Activated CD8-positive, alpha-beta memory T cell treated with anti-CD3 and anti-CD28 coated beads, Interleukin-2, amount 50 U/mL, for 4 hours (primary cell): ENCODE measurements around the gene NFX1.
A peak's percentile ranks its signal among the peaks of the same experiment; 100 is the strongest.

Experiments
- DNase-seq: peaks from one replicate; pipeline ENCODE4 v3.0.0-alpha.2; 2020

The NFX1 gene

DNA sequence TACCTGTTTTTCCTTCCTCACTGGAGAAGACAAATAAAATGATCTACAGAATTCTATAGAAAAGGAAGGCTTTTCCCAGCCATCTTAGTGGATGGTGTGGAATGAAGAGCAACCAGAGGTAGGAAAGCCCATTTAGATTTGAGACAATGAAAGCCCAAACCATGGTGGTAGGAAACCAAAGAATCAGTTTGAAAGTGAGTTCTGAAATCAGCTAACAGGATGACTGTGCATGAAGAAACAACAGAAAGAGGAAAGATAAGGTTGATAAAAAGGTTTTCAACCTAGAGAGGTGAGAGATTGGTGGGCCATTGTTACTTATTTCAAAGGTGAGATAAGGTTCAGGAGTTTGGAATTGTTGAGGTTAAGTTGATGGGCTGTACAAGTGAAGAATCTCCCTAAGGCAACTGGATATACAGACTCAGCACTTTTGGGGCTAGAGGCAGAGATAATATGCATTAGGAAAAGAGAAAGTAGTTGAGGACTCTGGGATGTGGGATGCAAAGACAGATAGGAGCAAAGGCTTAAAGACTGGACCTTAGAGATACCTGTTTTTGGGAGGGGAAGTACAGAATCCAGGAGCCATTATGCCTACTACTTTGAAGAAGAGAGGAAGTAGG, 23.1 kb upstream of the NFX1 start:
- DNase-seq: no peak

DNA sequence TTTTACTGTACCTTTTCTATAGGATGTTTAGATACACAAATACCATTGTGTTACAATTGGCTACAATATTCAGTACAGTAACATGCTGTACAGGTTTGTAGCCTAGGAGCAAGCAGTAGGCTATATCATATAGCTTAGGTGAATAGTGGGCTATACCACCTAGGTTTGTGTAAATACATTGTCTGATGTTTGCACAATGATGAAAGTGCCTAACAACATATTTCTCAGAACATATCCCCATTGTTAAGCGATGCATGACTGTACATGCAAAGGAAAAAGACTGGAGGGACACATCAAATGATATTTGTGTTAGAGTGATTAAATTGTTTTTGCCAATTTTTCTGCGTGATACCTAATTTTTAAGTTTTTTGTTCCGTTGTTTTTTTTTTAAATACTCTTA, 20.2 kb upstream of the NFX1 start:
- no peak for DNase-seq

DNA sequence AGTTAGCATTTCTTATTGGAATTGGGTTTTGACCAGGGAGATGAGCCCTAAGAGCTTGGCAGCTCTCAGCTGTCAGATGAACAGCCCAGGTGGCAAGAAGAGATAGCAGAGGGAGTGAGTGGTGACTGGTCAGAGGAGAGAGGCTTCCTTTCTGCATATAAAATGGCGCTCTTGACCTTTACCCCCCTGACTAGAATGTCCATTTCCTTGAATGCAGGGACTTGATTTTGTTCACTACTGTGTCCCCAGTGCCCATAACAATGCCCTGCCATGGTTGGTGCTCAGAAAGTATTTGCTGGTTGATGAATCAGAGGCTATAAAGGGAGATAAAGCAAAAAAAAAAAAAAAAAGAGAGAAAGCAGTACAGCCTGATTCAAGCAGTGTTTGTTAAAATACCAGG, 18.3 kb upstream of the NFX1 start:
- no peak for DNase-seq

DNA sequence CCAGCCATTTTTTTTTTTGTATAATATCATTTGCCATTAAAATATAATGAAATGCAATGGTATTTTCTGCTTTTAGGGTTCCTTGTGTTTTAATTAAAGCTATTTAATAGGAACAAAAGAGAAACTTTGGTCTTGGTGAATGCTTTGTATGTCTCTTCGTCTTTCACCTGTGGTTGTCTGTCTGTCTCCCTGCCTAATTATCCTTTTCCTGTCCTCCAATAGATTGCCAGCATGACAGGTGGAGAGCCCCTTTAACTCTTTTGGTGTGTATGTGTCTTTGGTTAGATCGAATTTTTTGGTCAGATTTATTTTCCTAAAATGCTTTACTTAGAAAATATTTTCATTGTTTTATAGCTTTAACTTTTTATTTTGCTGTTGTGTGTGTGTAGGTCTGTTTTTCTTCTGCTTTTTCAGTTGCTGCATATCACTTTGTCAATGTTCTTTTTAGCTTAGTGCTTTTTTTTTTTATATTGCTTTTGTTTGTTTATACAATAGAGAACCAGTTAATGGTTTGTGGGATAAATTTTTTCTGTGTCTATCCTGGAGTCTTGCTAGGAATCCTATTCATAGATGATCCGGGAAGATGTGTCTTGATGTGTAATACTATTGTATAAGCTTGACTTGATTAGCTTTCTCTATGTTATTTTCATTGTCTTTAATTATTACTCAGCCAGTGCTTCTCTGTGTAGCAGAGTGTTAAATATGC, 16.9 kb upstream of the NFX1 start:
- no peak for DNase-seq

DNA sequence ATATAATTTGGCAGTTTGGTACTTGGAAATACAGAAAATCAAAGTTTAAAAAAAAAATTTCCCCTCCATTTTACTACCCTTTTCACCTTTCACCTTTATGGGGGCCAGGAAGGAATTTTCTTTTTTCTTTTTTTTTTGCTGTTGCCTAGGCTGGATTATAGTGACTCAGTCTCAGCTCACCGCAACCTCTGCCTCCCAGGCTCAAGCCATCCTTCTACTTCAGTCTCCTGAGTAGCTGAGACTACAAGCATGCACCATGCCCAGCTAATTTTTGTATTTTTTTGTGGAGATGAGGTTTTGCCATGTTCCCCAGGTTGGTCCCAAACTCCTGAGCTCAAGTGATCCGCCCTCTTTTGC, 16.4 kb upstream of the NFX1 start:
- no peak for DNase-seq

DNA sequence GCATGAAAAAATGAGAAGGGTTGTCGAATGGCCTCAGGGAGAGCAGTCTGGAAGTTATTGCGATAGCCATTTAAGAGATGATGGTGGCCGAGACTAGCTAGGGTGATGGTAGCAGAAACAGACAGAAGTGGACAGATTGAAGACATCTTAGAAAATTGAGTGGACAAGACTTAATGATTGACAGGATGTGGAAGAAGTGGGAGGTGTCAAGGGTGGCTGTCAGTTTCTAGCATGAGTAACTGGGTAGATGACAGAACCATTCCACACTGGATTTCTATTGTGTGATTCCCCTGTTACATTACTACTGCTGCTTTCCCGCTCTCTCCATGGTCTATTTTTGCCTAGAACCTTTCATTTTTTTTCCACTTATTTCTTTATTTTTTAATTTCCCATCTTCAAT, 12.8 kb upstream of the NFX1 start:
- no peak for DNase-seq

DNA sequence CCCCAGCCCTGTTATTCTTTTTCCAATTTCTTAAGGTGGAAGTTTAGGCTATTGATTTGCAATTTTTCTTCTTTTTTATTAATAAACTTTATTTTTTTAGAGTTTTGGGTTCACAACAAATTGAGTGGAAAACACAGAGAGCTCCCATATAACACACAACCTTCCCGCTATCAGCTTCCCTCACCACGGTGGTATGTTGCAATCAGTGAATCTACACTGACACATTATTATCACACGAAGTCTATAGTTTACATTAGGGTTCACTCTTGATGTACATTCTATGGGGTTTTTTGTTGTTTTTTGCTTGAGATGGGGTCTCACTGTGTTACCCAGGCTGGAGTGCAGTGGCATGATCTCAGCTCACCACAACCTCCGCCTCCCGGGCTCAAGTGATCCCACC, 4.8 kb upstream of the NFX1 start:
- no peak for DNase-seq

DNA sequence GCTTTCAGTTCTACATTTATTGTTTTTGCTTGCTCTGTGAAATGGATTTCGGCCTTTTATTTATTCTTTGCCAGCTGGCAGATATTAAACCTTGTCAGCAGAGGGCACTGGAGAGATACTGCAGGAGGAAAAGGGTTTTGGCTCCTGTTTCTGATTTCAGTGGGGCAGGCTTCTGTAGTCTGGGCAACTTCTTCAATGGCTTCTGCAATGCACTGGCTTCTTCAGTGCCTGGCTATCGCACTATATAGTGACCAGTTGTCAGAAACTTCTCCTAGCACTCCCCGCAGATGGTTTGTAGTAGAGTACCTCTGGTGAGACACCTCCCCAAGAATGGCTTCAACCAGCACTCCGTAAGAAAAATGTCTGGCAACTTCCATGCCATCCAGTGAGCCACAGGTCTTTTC, 3.2 kb upstream of the NFX1 start:
- DNase-seq: peak; percentile 37

DNA sequence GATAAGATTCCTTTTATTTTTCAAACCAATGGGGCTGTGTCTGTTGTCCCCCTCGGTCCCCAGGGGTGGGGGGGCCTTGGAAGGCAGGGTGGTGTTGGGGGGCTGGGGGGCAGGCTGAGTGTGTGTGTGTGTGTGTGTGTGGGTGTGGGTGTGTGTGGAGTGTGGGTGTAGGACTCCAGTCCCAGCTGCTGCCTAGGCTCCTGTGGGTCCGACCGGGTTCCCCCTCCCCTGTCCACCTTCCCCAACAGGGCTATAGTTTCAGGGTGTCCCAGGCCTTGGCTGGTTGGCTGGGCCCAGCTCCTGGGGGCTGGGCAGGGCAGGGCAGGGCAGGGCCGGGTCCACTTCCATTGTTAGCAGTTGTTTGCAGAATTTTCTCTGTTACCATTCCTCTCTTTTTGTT, 2.1 kb upstream of the NFX1 start:
- no peak for DNase-seq

DNA sequence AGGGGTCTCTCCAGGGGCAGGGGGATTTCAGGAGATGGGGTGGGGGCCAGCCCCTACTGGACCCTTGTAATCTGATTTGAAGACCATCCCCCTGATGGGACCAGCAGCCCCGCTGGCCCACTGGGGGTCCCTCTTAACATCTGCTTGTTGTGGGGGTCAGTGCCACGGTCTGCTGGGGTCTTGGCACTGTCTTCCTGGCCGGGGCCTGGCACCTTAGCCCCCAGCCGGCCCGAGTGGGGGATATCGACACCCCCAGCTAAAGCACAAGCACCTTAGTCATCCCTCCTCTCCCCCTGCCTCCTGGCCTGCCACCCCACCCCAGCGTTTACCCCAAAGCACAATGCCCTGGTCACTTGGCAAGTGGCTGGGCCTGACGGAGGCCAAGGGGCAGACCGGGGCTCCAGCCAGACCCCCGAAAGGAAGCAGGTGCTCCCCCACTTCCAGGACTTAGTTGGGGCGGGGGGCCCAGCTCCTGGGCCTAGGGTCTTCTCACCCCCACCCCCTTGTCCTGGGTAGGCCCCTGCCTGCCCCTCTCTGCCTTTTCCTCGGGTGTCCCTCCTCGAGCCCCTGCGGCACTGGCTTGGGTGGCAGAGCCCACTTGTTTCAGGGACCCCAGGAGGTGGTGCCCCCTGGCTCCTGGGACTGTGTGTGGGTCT, 1.4 kb upstream of the NFX1 start:
- peak; percentile 19 for DNase-seq

DNA sequence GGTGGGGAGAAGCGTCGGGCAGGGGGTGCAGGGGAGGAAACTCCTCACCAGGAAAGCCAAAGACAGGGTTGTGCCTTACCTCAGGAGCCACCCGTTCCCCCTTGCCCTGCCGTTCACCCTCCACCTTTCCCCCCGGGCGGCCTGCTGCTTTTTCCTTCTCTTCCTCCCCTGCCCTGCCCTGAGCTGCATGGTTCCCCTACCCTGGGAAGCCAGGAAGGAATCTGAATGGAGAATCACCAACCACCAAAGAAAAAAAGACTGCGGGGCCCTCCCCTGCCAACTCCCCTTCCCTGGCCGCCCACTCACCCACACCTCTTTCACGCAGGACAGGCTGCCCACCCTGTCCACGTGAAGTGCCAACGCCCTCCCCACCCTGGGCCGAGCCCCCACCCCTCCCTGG, 820 bp upstream of the NFX1 start:
- peak; percentile 36 for DNase-seq

DNA sequence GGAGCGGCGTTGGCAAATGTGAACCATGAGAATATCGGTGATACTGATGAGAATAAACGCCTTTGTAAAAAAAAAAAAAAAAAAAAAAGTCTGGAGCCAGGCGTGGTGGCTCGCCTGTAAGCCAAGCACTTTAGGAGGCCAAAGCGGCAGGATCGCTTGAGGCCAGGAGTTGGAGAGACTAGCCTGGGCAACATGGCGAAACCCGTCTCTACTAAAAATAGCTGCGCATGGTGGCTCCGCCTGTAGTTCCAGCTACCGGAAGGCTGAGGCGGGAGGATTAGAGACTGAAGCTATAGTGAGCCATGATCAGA, 425 bp upstream of the NFX1 start:
- DNase-seq: no peak

DNA sequence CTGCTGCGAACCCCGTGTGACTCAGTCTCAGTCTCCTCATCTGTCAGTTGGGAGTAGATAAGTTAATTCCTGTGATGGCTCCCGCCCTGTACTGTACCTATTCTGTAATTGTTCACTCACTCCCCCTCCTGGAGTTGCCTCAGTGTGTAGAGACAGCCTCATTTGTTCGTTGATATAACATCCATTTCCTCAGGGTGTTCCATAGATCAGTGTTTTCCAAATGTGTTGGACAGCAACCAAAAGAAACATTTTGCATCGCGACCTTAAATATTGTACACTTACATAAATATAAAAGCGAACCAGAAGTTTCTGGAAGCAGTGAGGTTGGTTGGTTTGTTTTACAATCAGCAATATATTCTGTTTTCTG, 698 bp downstream of the NFX1 start:
- no peak for DNase-seq

DNA sequence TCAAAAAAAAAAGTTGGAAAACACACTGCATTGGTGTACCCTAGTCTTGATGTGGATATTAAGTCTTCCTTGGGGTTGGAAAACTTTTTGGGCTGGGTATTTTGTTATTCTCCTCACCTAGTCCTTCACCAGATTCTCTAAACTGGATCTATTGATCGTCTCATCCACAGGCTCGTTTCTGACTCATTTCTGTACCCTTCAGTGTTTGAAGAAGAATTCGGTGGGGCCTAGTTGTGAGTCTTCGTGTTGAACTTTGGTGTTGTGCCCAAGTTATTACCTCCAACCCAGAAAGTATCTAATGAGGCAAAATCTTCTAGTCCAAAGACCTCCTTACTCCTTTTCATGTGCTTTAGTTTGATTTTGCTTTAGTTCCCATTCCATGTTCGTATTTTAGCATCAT, 1.6 kb downstream of the NFX1 start:
- DNase-seq: no peak

DNA sequence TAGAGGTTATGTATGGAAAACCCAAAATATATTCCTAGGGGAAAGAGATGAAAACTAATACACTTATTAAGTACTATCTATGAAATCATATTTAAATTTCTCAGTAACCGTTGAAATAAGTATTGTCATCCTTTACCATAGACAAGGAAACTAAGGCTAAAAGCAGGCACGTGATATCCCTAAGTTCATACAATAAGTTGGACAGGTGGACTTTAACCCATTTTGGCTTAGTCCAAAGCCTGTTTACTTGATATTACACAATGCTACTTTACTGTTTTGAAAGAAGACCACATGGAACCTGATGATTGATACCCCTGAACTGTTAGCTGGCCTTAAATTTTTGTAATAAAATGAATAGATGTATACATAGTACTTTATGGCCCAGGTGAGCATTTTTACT, 3.5 kb downstream of the NFX1 start:
- no peak for DNase-seq

DNA sequence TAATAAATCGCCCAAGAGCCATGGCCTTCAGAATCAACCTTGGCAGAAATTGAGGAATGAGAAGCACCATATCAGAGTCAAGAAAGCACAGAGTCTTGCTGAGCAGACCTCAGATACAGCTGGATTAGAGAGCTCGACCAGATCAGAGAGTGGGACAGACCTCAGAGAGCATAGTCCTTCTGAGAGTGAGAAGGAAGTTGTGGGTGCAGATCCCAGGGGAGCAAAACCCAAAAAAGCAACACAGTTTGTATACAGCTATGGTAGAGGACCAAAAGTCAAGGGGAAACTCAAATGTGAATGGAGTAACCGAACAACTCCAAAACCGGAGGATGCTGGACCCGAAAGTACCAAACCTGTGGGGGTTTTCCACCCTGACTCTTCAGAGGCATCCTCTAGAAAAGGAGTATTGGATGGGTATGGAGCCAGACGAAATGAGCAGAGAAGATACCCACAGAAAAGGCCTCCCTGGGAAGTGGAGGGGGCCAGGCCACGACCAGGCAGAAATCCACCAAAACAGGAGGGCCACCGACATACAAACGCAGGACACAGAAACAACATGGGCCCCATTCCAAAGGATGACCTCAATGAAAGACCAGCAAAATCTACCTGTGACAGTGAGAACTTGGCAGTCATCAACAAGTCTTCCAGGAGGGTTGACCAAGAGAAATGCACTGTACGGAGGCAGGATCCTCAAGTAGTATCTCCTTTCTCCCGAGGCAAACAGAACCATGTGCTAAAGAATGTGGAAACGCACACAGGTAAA, 4.5 kb downstream of the NFX1 start:
- DNase-seq: no peak

DNA sequence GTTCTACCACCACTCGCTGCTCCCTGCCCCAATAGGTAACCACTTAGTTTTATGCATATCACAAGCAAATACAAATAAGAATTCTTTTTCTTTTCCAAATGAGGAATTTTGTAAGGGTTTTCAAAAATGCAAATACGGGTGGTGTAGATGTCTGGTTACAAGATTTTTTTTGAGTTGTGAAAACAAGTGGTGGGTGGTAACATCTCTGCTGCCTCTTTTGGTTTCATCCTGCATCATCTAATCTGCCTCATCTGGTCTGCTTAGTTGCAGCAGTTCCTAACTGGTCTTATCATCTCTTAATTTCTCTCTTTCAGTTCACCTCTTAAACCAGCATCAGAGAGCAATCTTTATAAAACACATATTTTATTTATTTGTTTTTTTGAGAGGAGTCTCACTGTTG, 5.3 kb downstream of the NFX1 start:
- DNase-seq: no peak

DNA sequence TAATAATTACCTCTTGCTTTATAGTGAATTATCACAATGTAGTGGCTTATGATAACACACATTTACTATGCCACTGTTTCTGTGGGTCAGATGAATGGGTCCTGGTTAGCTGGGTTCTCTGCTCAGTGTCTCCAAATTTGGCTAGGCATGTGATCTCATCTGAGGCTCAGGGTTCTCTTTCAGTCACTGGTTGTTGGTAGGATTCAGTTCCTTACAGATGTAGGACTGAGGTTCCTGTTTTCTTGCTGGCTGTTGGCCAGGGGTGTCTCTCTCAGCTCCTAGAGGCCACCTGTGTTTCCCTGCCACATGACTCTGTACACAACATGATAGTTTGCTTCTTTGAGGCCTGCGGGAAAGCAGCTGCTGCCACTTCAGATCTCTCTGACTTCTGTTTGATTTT, 7.1 kb downstream of the NFX1 start:
- DNase-seq: no peak

DNA sequence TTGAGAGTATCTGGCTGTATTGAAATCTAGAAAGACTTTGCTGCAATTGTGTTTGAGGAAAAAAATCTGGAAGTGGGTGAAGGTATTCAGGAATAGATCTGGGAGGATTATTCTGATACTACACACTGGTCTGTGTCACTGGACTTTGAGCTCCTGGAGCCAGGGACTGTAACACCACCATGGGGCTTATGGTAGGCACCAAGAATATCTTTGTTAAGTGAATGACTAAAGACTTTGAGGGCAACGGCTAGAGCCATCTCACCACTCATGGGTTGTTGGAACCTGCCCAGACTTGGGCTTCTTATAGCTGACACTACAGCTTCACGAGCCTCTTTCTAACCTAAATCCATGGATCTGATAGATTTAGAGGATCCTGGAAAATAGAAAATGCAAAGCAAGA, 10.2 kb downstream of the NFX1 start:
- no peak for DNase-seq

DNA sequence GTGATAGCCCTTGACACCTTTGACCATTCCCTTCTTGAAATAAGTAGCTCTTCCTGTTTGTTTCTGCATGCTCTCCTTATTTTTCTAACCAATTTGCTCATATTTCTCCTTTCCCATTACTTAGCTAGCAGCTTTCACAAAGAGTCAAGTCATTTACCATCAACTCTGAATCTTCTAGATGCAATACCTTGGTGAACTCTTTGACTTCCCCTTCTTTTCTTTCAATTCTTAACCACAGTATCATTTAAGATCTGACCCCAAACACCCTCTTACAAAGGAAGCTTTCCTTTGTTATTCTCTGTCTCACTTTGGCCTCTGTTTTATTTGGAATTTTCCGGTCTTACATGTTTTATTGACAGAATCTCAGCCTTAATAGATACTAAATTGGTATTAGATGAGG, 14.0 kb downstream of the NFX1 start:
- no peak for DNase-seq

DNA sequence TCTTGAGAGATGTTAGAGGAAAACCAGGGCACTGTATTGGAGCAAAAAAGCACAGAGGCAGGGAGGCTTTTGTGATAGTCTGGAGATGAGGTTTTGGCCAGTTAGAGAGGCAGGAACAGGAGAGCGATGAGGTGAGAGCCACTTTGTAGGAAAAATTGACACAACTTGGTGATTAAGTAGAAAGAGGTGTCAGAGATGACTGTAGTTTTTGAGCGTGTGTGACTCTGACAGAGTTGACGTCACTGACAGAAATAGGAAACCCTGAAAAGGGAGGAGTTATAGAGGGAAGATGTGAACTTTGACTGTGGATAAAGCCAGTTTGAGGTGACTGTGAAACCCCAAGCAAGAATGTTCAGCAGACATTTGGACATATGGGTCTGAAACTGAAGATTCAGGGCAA, 15.7 kb downstream of the NFX1 start:
- no peak for DNase-seq

DNA sequence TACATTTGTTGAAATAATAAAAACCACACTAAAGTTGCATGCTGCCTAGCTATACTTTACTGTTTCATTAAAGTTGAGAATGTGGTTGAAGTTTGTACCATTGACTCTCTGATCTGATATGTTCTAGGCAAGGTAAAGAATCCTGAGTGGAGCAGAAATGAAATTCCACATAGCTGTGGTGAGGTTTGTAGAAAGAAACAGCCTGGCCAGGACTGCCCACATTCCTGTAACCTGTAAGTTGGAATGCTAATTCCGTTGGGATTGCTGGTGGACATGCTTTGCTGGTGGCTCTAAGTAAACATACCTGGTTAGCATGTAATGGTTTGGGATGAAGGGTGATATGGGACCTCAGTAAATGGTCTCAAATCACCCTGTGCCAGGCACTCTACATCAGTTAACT, 16.8 kb downstream of the NFX1 start:
- DNase-seq: no peak

DNA sequence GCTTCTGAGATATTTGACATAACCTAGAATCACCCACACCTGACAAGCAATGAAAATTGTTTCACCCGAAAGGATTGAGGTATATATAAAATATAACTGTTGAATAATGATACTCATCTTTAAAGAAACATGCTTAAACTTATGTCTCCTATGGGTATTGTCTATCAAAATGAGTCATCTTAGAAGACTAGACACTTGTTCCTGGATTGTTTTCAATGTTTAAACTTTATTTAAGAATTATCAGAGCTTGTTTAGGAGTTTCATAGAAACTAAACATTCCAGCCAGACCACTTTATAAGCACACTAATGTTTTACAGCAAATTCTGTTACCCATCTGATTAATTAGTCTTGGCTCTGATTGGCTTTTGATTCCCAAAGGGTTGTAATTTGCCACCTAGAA, 19.6 kb downstream of the NFX1 start:
- no peak for DNase-seq

DNA sequence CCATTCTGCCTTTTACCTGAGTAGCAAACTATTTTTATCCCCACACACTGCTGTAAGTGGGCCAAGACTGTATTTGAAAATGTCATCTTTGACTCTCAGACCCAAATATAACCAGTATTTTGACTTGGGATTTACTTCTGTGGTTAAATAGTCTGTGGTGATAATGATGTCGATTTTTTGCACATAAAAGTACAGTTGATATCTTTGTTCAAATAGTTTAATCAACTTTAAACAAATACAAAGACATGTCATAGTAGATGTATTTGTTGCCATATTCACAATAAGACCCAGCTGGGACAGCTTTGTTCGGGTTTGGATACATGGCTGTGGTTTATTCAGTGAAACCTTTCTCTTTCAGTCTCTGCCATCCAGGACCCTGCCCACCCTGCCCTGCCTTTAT, 20.4 kb downstream of the NFX1 start:
- no peak for DNase-seq
